NCI-H1436 (cell line): Measurements from ENCODE around the gene JPH2.

Experiments used
- DNase-seq: peaks from one replicate; lab custom pipeline; 2025; lab: John Stamatoyannopoulos, UW

The JPH2 gene

DNA sequence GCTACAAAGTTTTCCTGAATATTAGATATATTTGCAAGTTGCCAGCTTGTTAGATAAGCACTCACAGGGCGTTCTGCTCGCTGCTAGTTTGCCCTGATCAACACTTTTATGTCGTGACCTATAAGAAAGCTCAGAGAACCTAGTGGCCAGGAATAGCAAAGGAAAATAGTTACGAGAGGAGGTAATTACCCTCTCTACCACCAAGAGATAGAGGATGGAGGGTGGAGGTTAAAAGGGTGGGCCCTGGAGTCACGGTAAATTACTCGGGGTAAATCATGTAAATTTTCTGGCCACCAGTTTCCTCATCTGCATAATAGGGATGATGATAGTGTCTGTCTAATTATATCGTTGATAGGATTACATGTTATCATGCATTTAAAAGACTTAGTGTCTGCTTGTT, 87.2 kb downstream of the JPH2 start:
- no peak for DNase-seq

DNA sequence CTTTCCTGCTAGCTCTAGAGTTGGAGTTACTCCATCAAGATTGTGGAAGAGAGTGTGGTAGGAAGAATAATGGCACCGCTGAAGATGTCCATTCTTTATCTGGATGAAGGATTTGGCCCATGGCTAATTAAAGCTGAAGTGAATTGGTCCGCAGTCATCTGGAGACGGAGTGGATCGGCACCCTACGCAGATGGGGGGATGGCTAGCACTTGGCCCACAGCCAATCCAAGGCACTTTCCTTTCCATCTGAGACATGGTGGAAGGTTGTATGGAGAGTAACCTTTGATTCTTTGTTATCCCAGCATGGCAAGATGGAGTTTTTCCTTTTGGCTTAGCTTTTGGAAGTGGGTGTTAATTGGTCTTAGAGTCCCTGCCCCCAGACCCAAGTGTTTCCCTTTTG, 88.3 kb downstream of the JPH2 start:
- no peak for DNase-seq

DNA sequence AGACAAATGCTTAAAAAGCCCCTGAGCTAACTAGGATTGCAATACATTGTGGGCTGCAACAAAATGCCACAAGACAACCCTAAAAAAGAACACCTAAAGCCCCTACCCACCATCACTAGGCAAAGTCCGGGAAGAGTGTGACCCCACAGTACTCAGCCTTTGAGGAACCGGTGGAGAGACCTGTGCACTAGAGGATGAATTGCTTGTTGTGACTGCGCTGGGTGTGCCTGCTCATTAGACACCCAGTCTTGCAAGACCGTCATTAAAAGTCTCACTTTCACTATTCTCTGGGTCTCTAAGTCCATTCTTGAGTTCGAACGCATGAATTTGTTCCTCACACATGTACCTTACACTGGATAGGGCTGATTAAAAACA, 88.7 kb downstream of the JPH2 start:
- no peak for DNase-seq

DNA sequence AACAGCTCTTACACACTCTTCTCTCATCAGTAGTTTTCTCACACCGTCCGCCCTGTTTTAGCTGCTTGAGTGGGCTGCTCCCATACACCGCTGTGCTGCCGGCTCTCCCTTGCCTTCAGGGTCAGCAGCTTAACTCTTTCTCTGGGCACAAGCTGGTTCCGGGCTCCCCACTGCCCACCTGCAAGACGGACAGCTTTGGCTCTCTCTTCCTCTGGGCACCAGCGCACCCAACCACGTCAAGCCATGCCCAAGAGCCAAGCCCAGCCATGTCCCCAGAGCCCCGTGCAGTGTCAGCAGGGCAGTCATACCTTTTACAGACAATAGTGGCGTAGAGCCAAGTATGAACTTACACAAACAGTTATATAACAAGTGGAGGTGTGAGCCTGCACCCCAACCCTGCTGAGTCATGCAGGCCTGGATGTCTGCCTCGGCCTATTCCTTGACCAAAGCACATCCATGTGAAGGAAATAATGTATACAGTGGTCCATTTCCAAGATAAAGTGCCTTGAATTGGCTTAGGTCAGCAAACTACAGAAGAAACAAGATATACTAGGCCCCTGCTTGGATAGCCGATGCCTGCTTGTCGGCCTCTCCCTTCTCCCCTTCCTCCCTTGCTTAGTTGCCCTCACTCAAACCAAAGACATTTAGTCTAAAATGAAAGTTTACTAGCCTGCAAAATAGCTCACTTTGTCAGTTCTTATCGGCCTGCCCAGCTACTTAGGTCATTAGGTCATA, 89.3 kb downstream of the JPH2 start:
- DNase-seq: no peak

DNA sequence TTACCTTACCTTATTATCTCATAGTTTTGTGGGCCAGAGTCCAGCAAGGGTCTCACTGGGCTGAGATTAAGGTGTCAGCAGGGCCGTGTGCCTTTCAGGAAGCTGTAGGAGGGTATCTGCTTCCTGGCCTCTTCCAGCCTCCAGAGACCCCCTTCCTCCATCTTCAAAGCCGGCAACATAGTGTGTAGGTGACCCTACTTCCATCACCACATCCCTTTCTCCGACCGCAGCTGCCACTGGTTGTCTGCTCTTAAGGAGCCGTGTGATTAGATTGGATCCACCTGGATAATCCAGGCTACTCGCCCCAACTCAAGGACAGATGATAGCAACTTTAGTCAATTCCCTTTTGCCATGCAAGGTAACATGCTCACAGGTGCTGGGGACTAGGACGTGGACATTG, 91.2 kb downstream of the JPH2 start:
- no peak for DNase-seq

DNA sequence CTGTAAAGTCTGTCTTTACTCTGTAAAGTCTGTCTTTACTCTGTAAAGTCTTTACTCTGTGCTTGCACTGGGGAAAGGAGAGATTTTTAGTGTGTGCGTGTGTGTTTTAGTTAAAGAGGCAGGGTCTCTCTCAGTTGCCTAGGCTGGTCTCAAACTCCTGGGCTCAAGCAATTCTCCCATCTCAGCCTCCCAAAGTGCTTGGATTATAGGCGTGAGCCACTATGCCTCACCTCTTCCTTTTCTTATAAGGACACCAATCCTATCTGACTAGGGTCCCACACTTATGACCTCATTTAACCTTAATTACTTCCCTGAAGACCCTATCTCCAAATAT, 93.8 kb downstream of the JPH2 start:
- no peak for DNase-seq

DNA sequence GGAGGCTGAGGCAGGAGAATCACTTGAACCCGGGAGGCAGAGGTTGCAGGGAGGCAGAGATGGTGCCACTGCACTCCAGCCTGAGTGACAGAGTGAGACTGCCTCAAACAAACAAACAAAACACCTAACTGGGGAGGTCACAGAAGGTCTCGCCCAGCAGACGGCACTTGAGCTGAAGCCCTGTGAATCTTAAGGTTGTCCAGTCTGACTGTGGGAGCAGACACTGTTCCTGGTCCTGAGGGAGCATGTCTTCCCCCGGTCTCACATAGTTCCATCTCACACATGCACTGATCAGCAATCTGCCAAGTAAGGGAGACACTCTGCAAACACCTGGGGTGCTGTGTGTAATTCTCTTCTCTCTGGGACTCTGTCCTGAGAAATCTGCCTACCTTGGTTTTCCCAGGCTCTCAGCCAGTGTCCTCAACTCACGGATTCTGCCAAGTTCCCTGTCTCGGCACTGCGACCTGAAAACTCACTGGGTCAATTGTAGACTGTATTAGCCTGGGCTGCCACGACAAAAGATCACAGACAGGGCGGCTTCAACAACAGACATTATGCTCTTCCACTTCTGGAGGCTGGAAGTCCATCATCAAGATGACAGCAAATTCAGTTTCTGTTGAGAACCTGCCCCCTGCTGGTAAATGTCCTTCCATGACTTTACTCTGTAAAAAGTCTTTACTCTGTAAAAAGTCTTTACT, 94.3 kb downstream of the JPH2 start:
- DNase-seq: peak; percentile 46

DNA sequence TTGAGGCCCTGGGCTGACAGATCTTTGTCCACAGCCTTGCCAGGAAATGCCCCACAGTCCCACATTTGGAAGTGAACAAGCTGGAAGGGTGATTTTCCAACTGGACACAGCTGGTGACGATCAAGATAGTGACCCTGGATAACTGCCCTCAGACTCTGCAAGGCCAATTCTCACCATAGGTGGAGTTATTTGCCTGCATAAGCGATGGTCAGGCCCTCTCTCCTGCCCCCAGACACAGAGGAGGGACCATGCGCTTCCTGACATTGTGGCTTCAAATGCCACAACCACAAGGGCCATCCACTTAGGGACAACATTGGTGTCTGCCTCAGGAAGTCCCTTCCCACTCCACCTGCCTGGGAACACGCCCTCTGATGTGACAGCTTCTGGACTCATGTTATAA, 96.0 kb downstream of the JPH2 start:
- no peak for DNase-seq

DNA sequence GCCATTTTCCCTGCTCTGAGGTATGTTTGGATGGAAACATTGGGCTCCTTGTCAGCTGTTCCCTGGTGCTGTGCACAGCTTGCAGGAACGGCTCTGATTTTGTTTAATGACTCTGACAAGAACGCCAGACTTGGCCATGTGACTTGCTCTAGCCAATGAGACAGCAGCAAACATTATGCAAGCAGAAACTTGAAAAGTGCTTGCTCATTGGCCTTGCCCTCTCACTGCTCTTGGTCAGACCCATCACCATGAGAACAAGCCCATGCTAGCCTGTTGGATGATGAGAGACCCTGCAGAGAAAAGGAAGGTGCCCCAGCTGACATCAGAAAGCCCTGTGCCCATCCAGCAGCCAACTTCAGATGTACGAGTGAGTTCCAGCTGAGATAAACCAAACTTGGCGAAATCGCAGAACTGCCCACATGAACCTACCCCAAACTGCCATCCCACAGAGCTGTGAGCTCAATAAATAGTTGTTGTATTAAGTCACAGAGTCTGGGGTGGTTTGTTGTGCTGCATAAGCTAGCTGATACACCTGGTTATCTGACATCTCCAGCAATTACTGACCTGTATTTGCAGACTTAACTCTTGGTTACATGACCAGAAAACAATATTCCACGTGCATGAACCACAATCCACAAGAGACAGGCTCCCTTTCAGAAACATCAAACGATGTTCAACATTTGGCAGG, 96.9 kb downstream of the JPH2 start:
- DNase-seq: peak; percentile 69

DNA sequence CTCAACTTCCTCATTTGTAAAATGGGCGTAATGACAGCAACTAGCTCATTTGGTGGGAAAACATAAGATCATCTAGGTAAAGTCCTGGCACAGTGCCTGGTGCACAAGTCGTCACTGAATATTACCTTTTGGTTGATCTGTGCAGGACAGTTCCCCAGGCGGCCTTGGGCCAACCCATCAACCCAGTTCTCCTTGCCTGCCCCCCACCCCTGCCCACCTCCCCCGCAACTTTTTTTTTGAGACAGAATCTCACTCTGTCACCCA, 99.2 kb downstream of the JPH2 start:
- no peak for DNase-seq

DNA sequence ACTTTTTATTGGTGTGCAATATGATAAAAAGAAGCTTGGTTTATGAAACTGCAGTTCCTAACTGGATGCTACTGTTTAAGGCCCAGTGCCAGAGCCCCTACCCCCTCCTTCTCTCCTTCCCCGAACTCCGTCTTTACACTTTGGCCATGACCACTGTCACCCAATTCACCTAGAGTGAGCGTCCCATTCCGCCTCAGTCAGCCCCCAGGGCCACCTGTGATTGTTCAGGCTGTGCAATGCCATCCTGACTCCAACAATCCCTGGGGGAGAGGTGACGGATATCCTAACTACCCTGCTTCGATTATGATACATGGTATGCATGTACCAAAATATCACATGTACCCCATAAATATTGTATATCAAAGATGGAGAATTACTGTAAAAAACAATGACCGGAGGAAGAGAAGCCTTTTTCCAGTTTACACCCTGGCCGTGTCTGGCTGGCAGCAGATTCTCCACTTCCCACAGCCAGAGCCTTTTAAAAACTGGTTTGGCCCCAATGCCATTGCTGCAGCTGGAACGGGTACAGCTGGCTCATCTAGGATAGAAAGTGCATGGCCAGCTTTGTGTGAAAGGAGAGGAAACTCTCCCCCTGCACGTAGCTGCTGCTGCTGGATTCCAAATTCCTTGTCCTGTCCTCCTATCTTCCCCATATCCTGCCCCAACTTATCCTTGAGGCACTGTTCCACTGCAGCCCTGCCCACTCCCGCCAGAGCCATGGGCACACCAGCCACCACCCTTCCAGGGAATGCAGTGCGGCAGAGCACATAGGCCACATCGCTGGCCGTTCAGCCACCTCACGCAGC, 99.7 kb downstream of the JPH2 start:
- DNase-seq: no peak

DNA sequence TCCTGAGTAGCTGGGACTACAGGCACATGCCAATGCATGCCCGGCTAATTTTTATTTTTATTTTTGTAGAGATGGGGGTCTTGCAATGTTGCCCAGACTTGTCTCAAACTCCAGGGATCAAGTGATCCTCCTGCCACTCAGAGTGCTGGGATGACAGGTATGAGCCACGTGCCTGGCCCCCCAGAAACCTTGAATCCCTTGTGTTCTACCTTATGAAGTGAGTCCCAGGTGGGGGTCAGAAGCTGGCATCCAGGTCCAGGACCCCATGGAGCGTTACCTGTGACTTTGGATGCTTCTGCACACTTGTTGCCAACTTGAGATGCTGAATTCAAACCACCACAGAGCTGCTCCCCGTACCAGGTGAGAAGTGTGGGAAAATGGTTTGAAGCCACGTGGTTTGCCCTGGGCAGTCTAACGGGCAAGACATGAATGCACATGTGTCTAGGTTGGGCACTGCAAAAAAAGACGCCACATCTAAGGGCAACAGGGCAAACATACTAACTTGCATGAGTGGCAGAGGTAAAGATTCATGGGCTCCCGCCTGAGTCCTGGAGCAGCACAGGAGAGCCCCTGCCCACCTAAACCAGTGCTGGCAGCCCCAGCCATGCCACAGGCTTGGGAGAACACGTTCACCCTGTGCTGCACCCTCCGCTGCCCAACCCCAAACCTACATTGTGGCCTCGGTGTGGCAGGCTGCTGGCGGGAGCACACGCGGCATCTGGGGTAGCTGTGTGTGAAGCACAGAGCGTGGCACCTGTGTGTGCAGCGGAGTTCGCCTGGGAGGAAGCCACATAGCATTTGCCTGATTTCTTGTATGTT, 101.2 kb downstream of the JPH2 start:
- DNase-seq: no peak

DNA sequence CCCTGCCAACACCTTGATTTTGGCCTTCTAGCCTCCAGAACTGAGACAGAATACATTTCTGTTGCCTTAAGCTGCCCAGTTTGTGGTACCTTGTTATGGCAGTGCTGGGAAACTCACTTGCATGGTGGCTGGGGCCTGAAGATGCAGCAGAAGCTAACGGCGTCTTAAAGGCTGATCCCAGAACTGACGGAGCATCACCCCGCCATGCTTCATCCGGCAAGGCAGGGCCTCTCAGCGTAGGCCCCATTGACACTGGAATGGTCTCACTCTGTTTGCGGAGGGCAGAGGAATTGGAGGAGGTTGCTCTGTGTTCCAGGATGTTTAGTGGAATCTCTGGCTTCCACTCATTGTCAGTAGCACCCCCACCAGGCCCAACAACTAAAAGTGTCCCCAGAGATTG, 102.1 kb downstream of the JPH2 start:
- DNase-seq: no peak

DNA sequence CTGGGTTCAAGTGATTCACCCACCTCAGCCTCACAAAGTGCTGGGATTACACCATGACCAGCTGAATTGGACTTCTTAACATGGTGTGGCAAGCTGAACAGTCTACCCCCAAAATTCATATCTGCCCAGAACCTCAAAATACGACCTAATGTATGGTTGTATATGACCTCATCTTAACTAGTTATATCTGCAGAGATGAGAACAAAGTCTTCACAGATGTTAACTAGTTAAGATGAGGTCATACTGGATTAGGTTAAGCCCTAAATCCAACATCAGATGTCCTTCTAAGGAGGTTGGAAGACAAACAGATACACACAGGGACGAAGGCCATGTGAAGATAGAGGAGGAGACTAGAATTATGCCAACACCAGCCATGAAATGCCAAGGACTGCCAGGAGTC, 102.5 kb downstream of the JPH2 start:
- DNase-seq: no peak

DNA sequence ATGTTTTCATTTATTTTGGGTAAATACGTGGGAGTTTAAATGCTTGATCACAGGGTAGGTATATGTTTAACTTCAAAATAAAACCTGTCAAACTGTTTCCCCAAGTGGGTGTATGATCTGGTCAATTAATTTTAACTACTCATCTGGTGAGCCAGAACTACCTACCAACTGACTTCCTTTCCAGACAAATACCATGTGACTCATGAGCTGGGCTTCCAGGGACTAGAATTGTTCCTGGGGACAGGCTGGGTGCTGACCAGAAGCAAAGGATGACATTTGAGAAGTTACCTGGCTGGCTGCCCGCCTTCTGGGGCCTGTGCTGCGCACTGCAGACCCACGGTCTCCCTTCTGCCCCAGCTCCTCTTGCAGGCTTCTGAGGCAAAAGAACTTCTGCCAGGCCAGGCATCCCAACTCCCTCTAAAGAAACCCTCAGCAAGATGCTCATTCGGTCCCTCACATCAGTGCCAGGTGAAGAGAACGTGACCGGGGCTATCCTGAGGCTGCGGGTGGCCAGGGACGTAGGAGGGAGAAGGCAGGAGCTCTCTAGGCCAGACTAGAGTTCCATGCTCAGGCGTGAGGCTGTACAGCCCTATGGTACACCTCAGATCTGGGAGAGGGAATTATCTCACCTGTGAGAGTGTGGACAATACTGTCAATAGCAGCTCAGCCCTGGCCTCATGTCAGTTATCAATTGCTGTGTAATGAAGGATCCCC, 103.6 kb downstream of the JPH2 start:
- no peak for DNase-seq

DNA sequence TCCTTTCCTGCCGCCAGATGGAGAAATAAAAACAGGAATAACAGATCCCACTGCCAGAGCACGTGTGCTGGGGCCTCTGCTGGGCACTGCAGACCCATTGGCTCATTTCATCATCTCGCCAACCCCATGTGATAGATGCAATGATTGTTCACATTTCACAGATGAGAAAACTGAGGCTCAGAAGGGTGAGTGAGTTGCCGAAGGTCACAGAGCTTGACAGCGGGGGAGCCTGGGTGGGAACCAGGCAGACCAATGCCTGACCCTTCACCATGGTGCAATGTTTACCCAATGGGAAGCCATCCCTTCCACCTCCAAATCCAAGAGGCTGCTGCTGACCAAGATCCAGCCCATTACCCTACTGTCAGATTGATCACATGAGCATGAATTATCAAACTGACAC, 105.1 kb downstream of the JPH2 start:
- no peak for DNase-seq

DNA sequence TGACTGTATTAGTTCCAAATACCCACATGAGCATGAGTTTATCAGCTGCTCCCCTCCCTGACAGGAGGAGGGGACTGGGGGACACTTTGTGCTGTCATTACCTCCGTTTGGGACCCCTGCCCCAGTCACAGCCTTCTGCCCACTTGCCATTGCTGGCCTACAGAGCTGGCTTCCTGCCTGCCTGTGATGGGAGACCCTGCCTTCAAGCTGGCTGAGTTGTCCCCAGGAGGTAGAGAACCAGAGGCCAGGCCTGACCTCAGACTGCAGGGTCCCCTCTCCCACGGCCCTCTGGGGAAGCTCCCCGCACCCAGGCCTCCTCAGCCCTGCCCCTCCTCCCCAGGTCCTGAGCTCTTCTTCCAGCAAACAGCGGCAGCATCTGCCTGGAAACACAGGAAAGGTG, 105.5 kb downstream of the JPH2 start:
- DNase-seq: no peak

DNA sequence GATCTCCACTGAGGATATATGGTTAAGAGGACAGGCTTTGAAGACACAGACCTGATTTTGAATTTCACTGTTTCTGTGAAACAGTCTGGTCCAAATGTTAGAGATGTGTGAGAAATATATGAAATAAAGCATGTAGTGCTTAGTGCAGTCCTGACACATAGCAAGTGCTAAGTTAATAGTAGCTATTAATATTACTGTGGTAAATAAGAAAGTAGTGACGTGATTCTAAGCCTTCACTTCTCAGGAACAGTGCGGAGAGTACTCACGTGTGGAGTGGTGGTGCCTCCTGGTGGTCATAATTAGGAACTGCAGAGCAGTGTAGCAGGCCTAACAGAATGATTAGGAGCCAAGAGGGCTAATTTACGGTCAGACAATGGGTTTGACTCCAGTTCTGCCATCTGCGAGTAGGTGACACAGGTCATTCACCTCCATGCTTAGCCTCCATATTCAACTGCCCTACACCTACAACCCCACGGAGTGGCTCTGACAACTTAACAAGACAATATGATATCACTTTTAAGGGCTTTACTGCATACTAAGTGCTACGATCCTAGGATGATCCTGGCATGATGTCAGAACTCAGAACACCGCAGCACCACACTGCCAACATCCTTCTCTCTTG, 106.2 kb downstream of the JPH2 start:
- DNase-seq: peak; percentile 71

DNA sequence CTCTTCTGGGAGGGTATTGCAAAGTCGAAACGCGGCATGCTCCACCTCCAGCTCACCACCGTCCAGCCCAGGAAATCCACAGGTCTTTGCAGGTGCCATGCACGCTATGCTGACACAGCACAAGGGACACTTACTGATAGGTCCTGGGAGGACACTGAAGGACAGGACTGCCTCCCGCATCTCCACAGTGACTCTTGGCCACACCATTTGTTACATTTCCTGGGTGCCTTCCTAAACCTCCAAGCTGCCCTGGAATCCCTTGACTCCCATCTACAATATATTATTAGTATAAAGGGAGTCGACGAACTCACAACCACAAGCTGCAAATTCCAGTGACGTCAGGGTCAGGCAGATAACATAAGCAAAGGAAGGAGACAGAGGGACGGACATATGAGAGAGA, 106.9 kb downstream of the JPH2 start:
- no peak for DNase-seq

DNA sequence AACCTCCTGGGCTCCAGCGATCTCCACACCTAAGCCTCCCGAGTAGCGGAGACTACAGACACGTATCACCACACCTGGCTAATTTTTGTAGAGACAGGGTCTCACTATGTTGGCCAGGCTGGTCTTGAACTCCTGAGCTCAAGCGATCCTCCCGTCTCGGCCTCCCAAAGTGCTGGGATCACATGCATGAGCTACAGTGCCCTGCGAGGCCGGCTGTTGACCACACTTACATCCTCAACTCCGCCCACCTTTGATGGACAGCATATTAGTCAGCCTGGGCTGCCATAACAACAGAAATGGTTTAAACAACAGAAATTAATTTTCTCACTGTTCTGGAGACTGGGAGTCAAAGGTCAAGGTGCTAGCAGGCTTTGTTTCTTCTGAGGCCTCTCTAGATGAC, 107.7 kb downstream of the JPH2 start:
- DNase-seq: no peak

DNA sequence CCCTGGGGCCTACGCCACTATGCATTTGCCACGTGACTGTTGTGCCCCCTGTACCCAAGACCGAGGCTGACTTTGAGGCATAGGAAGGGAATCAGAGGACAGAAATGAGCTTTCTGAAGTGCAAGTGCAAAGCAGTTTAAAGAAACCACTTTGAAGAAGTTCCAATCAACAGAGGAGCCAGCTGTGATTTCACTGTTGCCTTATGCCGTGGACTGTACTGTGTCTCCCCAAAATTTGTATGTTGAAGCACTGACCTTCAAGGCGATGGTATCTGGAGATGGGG, 111.1 kb downstream of the JPH2 start:
- DNase-seq: no peak
